T47D (cell line): Measurements from ENCODE around the gene FNDC3B.

Experiments used
- DNase-seq, 2 experiments: peaks; one replicate each; pipeline versions ENCODE4 v3.0.0 to v3.0.0-alpha.2; 2011 to 2012; ENCODE audit warnings: low read depth in 1 of 2, low spot score in 1 of 2
- JUND ChIP-seq: IDR thresholded peaks from 2 replicates; pipeline ENCODE4 v1.6.1; 2012; ENCODE audit warnings: low read depth
- in situ Hi-C: cut with HindIII; loops from 2 replicates; pipeline ENCODE4 v1.10.0; 2016; ENCODE audit warnings: low sequenced_read_pairs, low pct_unique_long_range_greater_than_20kb

FNDC3B gene

DNA sequence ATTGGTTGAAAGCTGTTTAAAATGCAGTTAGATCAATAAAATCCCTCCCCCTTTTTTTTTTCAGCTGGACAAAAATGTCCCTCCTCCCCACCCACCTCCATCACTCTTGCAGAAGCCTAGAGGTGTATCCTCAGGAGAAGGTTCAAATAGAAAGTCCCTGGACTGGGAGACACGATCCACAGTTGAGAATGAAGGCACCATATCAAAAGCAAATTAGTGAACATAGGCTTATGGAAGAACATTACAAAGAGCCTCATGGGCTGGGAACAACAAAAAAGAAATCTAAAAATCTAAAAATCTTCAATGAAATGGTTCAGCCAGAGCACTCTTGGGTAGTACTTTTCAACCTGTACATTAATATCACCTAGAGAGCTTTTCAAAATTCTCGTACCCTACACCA, 362.7 kb downstream of the FNDC3B start:
- DNase-seq, result no peak
- no peak for TF ChIP-seq JUND
- in situ Hi-C loops, result no loop called here

DNA sequence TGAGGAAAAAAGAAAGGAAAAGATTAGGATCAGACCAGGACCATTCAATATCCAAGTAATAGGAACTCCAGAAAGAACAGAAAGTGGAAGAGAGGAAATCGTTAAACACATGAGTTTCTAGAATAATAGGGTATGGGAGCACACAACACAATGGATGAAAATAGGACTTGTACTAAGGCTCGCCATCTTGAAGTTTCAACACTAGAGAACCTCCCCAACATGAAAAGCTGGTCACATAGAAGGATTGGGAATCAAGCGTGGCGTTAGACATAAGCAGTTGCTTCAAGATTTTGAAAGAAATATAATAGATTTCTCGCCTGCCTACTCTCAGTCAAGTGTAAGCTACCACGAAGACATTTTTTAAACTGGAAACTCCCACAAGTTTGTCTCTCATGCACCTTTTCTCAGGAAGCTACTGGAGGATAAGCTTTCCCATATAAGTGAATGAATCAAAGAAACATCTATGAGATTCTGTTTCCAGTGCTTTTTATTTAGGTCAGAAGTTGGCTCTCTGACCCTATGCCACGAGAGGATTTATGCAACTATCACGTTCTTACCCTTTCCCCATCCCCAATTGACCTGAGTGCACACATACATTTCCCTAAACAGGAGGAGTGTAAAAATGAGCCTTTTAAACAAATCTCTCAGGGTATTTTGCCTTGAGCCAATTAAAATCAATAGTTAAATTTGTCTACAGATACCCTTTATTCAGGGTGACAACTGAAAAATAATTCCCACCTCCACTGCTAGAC, 363.7 kb downstream of the FNDC3B start:
- TF ChIP-seq JUND, result no peak
- no peak for DNase-seq
- in situ Hi-C loops, result no loop called here

DNA sequence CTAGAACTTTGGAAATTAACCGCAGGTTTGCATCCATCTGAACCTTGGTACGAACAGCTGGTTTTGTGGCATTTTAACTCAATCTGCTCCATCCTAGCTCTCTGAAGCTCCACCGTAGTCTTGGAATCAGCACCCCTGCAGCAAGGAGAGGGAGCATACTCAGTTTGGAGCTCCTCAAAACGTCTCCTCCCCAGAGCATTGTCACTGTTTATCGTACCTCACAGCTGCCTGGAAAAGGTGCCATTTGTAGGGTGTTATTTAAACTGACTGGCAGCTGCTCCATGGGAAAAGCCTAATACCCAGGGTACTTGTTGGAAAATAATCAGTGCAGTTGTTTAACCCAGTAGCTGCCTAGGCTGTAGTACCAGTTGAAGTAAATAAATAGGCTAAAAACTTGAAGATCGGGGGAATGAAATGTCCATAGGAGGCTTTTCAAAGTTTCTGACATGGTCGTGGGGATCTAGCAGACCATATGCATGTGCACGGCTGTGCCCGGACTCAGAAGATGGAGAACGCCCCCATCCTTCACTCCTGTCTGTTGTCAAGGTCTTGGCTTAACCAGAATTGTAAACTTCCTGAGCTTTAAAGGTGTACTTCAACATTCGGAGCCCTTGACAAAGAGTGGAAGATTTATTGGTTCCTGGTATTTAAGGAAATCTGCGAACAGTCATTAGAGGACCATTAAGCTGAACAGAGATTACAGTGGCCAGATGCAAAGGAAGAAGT, 365.0 kb downstream of the FNDC3B start:
- in situ Hi-C loops, result no loop called here
- no peak for DNase-seq
- no peak for TF ChIP-seq JUND

DNA sequence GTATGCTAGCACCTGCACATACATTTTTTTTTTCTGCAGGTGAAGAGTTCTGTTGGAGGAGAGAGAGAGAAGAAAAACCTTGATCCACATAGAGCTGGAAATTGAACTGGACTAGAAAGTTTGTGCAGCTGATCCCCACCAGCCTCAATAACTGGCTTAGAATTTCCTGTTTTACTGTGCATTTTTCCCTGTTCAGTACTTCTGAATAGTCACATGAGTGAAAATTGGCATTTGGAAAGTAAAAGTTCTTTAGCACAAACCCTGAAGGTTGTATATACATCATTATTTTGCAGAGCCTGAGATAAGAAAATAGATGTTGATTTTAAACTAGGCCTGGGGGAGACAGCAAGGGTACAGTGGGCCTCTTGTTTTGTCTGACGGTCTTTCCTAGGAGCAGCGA, 366.5 kb downstream of the FNDC3B start:
- in situ Hi-C loops, result no loop called here
- no peak for DNase-seq
- no peak for TF ChIP-seq JUND

DNA sequence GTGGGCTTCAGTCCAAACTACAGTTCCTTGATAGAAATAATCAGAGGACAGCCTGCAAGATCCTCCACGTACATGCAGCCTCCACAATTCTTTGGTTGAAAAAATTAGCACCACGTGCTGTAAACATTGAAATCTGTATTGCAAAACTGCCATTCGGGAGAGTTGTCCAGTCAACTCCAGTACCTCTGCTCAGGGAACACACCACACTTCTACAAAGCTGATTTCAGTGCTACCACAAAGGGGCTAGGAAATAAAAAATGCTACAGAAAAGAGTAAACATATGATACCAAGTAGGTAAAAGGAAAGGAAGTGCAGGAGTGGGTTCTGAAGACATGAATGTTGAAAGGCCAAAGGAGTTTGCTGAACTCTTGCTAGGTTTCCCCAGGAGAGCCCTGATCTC, 368.5 kb downstream of the FNDC3B start:
- in situ Hi-C loops, result no loop called here
- no peak for DNase-seq
- TF ChIP-seq JUND, result no peak

DNA sequence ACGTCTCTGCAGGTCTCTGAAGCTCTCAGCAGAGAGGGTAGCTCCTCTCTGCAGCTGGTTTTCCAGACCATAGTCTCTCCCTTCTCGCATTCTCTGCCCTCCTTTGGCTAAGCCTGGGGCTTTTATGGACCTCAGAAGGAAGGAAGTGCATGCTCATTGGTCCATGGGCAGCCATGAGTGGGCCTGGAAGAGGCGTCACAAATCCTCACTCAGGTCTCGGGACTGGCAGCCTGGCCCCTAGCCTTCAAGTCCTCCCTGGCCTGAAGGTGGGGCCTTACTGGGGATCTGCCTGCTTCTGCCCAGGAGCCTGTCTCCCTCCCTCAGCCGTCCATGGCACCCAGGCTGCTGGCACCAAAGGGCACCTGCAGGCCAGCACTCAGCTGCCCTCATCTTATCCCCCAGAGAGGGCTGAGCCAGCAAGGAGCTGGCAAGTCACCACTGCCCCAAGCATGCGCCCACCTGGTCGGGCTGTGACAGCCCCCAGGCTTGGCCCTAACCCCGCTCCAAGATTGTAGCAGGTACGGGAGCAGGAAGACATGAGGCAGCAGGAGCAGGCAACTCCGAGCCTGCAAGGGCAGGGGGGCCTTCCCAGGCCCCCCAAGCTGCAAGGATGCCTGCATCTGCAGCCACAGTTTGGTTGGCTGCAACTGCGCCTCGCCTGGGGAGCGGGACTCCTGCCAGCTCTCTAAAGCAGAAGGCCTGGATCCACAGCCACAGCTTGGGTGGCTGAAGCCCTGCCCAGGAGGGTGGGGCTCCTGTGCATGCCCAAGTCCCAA, 371.5 kb downstream of the FNDC3B start:
- DNase-seq, result no peak
- in situ Hi-C loops, result no loop called here
- no peak for TF ChIP-seq JUND

DNA sequence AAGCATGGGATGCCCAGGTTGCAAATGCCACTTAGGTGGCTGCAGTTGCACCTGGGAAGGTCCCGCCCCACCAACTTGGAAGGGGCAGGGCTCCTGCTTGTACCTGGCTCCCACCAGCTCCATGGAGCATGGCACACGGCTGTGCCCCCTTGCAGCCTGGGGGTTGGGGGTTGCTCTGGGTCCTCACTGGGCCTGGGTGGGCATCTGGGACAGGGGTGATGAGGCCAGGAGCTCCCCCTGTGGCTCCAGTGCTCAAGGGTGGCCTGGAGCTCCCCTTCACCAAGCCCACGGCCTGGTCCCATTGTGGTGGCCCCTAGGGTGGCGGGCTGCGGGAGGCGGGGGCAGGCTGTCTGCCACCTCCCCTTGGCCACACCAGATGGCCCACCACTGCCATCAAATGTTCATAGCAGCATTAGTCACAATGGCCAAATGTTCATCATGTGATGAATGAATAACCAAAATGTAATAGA, 372.1 kb downstream of the FNDC3B start:
- no peak for DNase-seq
- TF ChIP-seq JUND, result no peak
- in situ Hi-C loops, result no loop called here

DNA sequence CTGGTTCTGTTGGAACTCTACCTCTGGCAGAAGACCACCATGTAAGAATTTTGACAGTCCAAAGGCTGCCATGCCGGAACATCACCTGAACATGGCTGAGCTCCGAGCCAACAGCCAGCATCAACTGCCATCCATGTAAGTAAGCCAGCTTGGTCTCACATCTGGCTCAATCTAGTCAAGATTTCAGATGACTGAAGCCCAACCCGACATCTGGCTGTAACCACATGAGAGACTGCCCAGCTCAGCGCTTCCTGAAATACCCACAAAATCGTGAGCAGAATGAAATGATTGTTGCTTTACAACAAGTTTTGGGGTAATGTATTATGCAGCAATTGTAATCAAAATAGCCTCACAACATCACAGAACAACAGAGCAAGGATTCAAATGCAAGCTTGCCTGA, 375.9 kb downstream of the FNDC3B start:
- in situ Hi-C loops, result no loop called here
- TF ChIP-seq JUND, result no peak
- no peak for DNase-seq

DNA sequence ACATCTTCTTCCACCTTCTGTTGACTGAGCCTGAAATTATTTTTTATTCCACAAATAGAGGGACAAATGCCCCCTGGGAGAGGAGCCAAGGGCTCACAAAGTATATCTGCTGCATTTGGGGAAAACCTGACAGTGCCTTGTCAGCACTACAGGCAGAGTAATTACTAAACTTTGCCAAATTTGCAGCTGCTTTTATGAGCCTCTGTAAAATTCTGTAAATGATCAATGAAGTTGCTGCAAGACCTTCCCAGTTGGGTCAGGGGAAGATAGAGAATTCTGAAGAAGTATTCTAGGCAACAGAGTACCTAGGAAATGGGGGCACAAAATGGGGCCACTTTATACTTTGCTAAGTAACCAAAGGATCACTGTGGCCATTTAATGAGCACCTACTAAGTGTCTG, 398.3 kb downstream of the FNDC3B start:
- TF ChIP-seq JUND, result no peak
- in situ Hi-C loops, result no loop called here
- no peak for DNase-seq

DNA sequence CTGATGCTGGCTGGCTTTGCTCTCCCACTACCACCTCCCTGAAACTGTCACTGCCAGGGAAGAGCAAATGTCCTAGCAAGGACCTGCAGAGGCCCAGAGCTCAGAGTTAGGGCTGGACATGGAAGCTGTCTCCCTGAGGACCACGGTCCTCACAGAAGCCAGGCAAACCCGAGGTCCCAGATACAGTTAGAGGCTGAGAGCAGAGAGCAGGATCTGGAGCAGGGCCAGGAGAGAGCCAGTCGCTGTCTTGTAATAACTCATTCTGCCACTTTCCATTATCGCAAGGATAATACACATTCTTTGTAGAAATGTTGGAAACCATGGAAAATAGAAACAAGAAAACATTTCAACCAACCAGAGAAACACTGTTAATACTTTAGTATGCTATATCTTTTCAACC, 398.8 kb downstream of the FNDC3B start:
- TF ChIP-seq JUND, result no peak
- in situ Hi-C loops, result no loop called here
- DNase-seq, result no peak

DNA sequence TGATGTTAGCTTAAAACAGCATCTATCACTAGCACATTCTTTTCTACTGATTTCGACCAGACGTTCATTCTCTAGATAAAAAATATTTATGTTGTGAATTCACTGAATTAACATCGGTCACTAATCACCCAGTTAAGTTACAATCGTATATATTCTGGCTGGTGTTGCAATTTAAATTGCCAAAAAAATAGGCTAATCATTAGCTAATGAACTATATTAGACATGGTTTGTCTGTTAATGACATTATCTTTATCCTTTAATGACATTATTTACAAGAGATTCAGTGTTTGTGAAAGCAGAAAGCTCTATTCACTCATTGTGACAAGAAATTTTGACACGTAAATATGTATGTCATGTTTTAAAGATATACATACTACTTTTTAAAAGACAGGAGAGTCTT, 402.2 kb downstream of the FNDC3B start:
- in situ Hi-C loops, result no loop called here
- no peak for DNase-seq
- no peak for TF ChIP-seq JUND

DNA sequence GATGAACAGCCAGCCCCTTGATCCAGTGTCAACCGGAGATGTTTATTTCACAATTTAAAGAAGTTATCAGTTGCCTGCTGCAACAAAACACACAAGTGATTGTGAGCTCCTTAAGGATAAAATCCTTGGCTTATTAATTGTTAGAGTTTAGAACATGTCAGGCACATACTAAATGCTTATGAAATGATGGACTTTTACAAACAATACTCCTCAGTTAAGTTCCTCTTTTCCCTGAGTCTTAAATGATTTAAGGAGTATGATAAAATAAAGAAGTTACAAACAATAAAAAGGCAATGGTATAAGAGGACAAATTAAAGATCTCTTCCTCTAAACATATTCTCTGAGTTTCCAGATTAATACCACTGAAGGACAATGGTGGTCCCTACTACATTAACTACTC, 403.2 kb downstream of the FNDC3B start:
- in situ Hi-C loops, result no loop called here
- no peak for DNase-seq
- TF ChIP-seq JUND, result no peak

DNA sequence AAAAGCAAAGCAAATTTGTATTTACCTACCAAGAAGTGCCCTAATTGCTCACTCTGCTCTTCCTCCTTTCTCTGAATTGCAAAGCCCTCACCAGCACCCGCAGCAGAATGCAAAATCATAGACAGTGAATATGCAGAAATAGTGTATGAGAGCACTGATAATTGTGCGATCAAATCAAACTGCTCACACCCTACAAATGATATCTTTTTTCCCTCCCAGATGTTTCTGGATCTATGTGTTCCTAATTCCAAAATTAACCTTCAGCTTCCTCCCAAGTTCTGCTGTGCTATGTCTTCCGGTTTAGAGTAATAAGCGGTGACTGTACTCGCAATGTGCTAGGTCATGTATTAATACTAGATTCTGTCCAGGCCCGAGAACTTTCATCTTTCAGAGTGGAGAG, 405.4 kb downstream of the FNDC3B start:
- no peak for TF ChIP-seq JUND
- DNase-seq, result no peak
- in situ Hi-C loops, result no loop called here
